Measurements from ENCODE around the gene MINDY4B. TPM values are rescaled to one million over a fixed set of nuclear protein-coding genes. Genes with fewer than 3 reads are reported as not detected.

Gene MINDY4B
- total RNA-seq, 1 experiment from 2014 or later = not detected

GRCh38 chr3:150847433-150847832 is 57.8 kb downstream of the MINDY4B start:
- no peak overlapping the region for H3K27ac Mint-ChIP-seq (ENCODE audit: low read depth, unreplicated experiment)
- POLR2A ChIA-PET = interaction anchor here (0.7 kb wide), 1 partner anchor 315 kb away, joined by 3 read pairs; no protein-coding TSS in a partner anchor
- H3K27me3 Mint-ChIP-seq (ENCODE audit: insufficient read depth, unreplicated experiment) = no peaks in the 10 kb centered on the region
- CTCF ChIA-PET = interaction anchor here (2.2 kb wide), 1 partner anchor 17 kb away, joined by 6 read pairs; no protein-coding TSS in a partner anchor
- no peak overlapping the region for H3K4me3 Mint-ChIP-seq (ENCODE audit: unreplicated experiment)
- TF ChIP-seq CTCF (IDR thresholded peaks at IDR 0.05; ENCODE audit: unreplicated experiment) = no peak
- H3K4me1 Mint-ChIP-seq (ENCODE audit: insufficient read depth, unreplicated experiment) = peaks cover 6% of the 10 kb centered on the region
- peaks cover 9% of the 10 kb centered on the region for H3K9me3 Mint-ChIP-seq (ENCODE audit: unreplicated experiment)
- intact Hi-C loops (cut with micrococcal nuclease) = no loop called here
- no TSS peak for BruUV-seq (replicated peaks)
- no peaks in the 10 kb centered on the region for H3K36me3 Mint-ChIP-seq (ENCODE audit: insufficient read depth, unreplicated experiment)
- no peak for DNase-seq (ENCODE audit: unreplicated experiment)

DNA sequence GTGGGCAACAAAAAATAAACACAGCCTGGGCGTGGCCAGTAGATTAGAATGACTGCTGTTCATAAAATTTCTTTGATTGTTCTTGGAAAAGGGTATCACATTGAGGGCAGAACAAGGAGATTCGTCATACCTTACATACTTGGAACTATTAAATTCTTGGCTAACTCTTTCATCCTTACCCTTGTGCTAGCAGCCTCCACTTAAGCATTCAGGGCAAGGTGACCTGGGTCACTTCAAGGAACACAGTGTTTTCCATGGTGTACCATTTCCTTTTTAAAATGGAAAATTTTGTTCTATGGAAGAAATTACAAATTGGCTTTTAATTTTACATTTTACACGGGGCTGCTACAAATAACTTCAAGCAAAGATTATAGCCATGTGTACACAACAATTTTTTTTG is 60.8 kb downstream of the MINDY4B start:
- intact Hi-C loops (cut with micrococcal nuclease) = no loop called here

DNA sequence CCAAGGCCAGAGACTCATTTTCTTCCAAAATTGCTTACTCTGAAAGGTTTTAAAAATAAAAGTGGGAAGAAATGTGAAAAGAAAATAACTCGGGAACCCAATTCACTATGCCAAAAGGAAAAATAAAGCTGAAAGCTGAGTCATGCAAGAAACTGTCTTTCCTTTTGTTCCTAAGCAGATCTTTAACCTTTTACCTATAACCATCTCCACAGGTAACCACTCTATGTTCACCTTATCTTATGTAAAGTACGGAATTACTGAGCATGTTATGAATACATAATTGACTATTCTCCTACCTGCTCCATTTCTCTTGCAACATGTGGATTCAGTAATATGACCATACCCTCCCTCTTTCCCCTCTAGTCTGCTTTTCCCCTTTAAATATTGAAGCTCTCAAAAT is 62.0 kb downstream of the MINDY4B start:
- Mint-ChIP-seq H3K4me1 (ENCODE audit: insufficient read depth, unreplicated experiment) (peaks cover 6% of the 10 kb centered on the region), H3K27ac (ENCODE audit: low read depth, unreplicated experiment) (no peak overlapping the region), H3K9me3 (ENCODE audit: unreplicated experiment) (no peaks in the 10 kb centered on the region), H3K4me3 (ENCODE audit: unreplicated experiment) (no peak overlapping the region), H3K27me3 (ENCODE audit: insufficient read depth, unreplicated experiment) (peaks cover 17% of the 10 kb centered on the region), H3K36me3 (ENCODE audit: insufficient read depth, unreplicated experiment) (no peaks in the 10 kb centered on the region)
- no TSS peak for BruUV-seq (replicated peaks)
- DNase-seq (ENCODE audit: unreplicated experiment) = no peak
- ChIA-PET POLR2A (no interaction called here), CTCF (interaction anchor here (0.6 to 1.3 kb wide), 4 partner anchors 16 to 287 kb away, joined by 3 to 4 read pairs (median 3); no protein-coding TSS in a partner anchor)
- TF ChIP-seq CTCF (IDR thresholded peaks at IDR 0.05; ENCODE audit: unreplicated experiment) = no peak
- intact Hi-C loops (cut with micrococcal nuclease) = no loop called here

More for the DNA sequence above, 60.8 kb downstream of the MINDY4B start:
- no peak overlapping the region for H3K4me3 Mint-ChIP-seq (ENCODE audit: unreplicated experiment)
- POLR2A ChIA-PET = no interaction called here
- TF ChIP-seq CTCF (IDR thresholded peaks at IDR 0.05; ENCODE audit: unreplicated experiment) = no peak
- no peaks in the 10 kb centered on the region for H3K9me3 Mint-ChIP-seq (ENCODE audit: unreplicated experiment)
- CTCF ChIA-PET = no interaction called here
- DNase-seq (ENCODE audit: unreplicated experiment) = no peak
- H3K27me3 Mint-ChIP-seq (ENCODE audit: insufficient read depth, unreplicated experiment) = peaks cover 12% of the 10 kb centered on the region
- peaks cover 6% of the 10 kb centered on the region for H3K4me1 Mint-ChIP-seq (ENCODE audit: insufficient read depth, unreplicated experiment)
- H3K36me3 Mint-ChIP-seq (ENCODE audit: insufficient read depth, unreplicated experiment) = no peaks in the 10 kb centered on the region
- no TSS peak for BruUV-seq (replicated peaks)
- no peak overlapping the region for H3K27ac Mint-ChIP-seq (ENCODE audit: low read depth, unreplicated experiment)

GRCh38 chr3:150840802-150841515 is 64.3 kb downstream of the MINDY4B start:
- H3K36me3 Mint-ChIP-seq (ENCODE audit: insufficient read depth, unreplicated experiment) = no peaks in the 10 kb centered on the region
- H3K4me1 Mint-ChIP-seq (ENCODE audit: insufficient read depth, unreplicated experiment) = peaks cover 6% of the 10 kb centered on the region
- no peak overlapping the region for H3K4me3 Mint-ChIP-seq (ENCODE audit: unreplicated experiment)
- intact Hi-C loops (cut with micrococcal nuclease) = no loop called here
- ChIA-PET POLR2A (no interaction called here), CTCF (no interaction called here)
- no peak for TF ChIP-seq CTCF (IDR thresholded peaks at IDR 0.05; ENCODE audit: unreplicated experiment)
- peaks cover 17% of the 10 kb centered on the region for H3K27me3 Mint-ChIP-seq (ENCODE audit: insufficient read depth, unreplicated experiment)
- no peak overlapping the region for H3K27ac Mint-ChIP-seq (ENCODE audit: low read depth, unreplicated experiment)
- DNase-seq (ENCODE audit: unreplicated experiment) = no peak
- no peaks in the 10 kb centered on the region for H3K9me3 Mint-ChIP-seq (ENCODE audit: unreplicated experiment)
- no TSS peak for BruUV-seq (replicated peaks)
